ENCODE data around the gene NEMF.

DNA sequence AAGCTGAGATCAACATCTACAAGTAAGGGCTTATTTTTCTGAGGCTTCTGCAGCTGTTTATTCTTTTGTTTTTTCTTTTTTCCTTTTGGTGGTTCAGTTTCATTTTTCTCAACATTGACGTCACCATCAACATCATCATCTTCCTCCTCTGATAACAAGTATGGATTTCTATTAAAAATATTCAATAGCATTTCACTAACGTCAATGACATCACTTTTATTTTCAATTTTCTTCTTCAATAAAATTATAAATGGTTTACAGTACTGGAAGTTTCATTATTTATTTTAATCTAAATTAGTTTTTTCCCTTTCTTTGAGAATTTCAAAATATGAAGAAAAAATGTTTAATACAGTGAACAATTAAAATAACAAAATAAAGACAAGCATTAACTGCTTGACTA, 23.9 kb downstream of the NEMF start:
- TF ChIP-seq POLR2A (IDR thresholded peaks at IDR 0.05; ENCODE audit: low read length): no peak
- TF ChIP-seq GATA1 (IDR thresholded peaks at IDR 0.05; ENCODE audit: low read depth, low read length): no peak

Data from erythroblast (primary cell).